ENCODE measurements around the gene DPPA5. TPM values are rescaled to one million over a fixed set of nuclear protein-coding genes. Genes with fewer than 3 reads are reported as not detected.

Gene DPPA5
- total RNA-seq, 1 experiment from 2014 or later = not detected

DNA sequence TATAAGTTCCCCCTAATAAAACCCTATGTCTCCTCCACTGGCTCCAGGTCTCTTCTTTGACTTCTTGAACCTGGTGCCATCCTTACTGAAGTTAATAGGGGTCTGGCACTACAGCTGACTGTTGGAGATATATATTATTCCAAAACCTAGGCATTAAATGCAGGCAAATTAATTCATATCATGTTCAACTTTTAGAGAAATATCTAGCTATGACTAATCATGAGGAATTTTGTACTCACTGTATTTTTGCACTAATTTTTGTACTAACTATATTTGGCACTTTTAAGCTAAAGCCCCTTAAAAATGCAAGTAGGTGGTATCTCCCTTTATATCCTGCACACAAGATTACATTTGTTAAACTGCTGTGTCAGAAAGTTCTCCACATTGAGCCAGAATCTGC is 10.9 kb downstream of the DPPA5 start:
- RAD21 ChIA-PET (ENCODE audit: low non-redundant PET in 1 of 2, low total read pairs in 2 of 2, uncharacterized antibody in 2 of 2, unreplicated experiment in 2 of 2) = no interaction called here
- no peak overlapping the region for H3K27ac ChIP-seq (ENCODE audit: low read depth, low read length)
- intact Hi-C loops (cut with micrococcal nuclease) = no loop called here

DNA sequence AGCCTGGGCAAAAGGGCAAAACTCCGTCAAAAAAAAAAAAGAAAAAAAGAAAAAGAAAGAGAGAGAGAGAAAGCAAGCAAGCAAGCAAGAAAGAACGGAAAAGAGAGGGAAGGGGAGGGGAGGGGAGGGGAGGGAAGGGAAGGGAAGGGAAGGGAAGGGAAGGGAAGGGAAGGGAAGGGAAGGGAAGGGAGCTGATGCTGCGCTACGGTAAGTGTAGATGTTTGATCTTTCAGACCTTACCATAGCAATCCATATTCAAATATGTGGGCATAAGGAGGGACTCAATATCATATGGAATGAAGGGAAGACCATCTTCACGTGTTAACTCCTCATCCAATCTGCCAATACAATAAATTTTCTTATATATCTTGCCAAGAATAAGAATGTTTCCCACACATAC is 11.9 kb downstream of the DPPA5 start:
- H3K4me2 ChIP-seq (ENCODE audit: low read length) = no peak overlapping the region
- no peaks in the 10 kb centered on the region for H3K27me3 ChIP-seq (ENCODE audit: insufficient read depth, low read length)
- intact Hi-C loops (cut with micrococcal nuclease) = no loop called here
- no peaks in the 10 kb centered on the region for H4K20me1 ChIP-seq (ENCODE audit: insufficient read depth)
- ChIA-PET RAD21 (ENCODE audit: low non-redundant PET in 1 of 2, low total read pairs in 2 of 2, uncharacterized antibody in 2 of 2, unreplicated experiment in 2 of 2) (no interaction called here), POLR2A (no interaction called here), CTCF (no interaction called here)
- no peaks in the 10 kb centered on the region for H3K36me3 ChIP-seq (ENCODE audit: control insufficient read depth in 1 of 2, insufficient read depth in 2 of 2, low read length in 2 of 2)
- H3K79me2 ChIP-seq (ENCODE audit: insufficient read depth, low read length) = no peaks in the 10 kb centered on the region
- H3K9me3 ChIP-seq (ENCODE audit: control insufficient read depth in 1 of 2, insufficient read depth in 1 of 2, low read depth in 1 of 2, low read length in 2 of 2) = no peaks in the 10 kb centered on the region
- ATAC-seq (no peak), DNase-seq (ENCODE audit: low read depth, low spot score) (no peak)
- peaks cover 0 to 10% of the 10 kb centered on the region in 2 experiments; a peak in 2 of 4 replicates for H3K4me1 ChIP-seq (ENCODE audit: control insufficient read depth in 1 of 2, insufficient read depth in 2 of 2, low read length in 2 of 2)
- no peaks in the 10 kb centered on the region for H3K9me2 ChIP-seq (ENCODE audit: insufficient read depth)
- no TSS peak for BruUV-seq (replicated peaks)
- no peak overlapping the region for H3K9ac ChIP-seq (ENCODE audit: low read length)
- H2AFZ ChIP-seq (ENCODE audit: low read depth, low read length, poor library complexity, severe bottlenecking) = no peak overlapping the region
- H3K4me3 ChIP-seq (replicated peaks in 1 of 2; ENCODE audit: low read depth in 1 of 2, low read length in 2 of 2) = no peak overlapping the region
- no peak overlapping the region for H3K27ac ChIP-seq (ENCODE audit: low read depth, low read length)
- TF ChIP-seq MAX (IDR thresholded peaks at IDR 0.05) (no peak), POLR2AphosphoS5 (IDR thresholded peaks at IDR 0.05; ENCODE audit: low read depth, low read length) (no peak), JUND (IDR thresholded peaks at IDR 0.05) (no peak), EZH2phosphoT487 (IDR thresholded peaks at IDR 0.05; ENCODE audit: borderline replicate concordance) (no peak), ELF1 (IDR thresholded peaks at IDR 0.05; ENCODE audit: borderline replicate concordance, low read depth) (no peak), TCF7L2 (IDR thresholded peaks at IDR 0.05; ENCODE audit: borderline replicate concordance, extremely low read depth, insufficient read depth, insufficient read length) (no peak), RAD21 (IDR thresholded peaks at IDR 0.05; ENCODE audit: low read depth) (no peak), CEBPB (IDR thresholded peaks at IDR 0.05; ENCODE audit: low read depth) (no peak), SRF (IDR thresholded peaks at IDR 0.05; ENCODE audit: low read depth) (no peak), FOSL1 (IDR thresholded peaks at IDR 0.05; ENCODE audit: low read depth) (no peak), EGR1 (IDR thresholded peaks at IDR 0.05; ENCODE audit: low read depth) (no peak), SP1 (IDR thresholded peaks at IDR 0.05; ENCODE audit: low read depth) (no peak), ZNF274 (IDR thresholded peaks at IDR 0.05; ENCODE audit: low read depth, low read length) (no peak)
- TF ChIP-seq, protein P1, sequence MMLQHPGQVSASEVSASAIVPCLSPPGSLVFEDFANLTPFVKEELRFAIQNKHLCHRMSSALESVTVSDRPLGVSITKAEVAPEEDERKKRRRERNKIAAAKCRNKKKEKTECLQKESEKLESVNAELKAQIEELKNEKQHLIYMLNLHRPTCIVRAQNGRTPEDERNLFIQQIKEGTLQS (IDR thresholded peaks at IDR 0.05) = no peak
- TF ChIP-seq, protein P2, sequence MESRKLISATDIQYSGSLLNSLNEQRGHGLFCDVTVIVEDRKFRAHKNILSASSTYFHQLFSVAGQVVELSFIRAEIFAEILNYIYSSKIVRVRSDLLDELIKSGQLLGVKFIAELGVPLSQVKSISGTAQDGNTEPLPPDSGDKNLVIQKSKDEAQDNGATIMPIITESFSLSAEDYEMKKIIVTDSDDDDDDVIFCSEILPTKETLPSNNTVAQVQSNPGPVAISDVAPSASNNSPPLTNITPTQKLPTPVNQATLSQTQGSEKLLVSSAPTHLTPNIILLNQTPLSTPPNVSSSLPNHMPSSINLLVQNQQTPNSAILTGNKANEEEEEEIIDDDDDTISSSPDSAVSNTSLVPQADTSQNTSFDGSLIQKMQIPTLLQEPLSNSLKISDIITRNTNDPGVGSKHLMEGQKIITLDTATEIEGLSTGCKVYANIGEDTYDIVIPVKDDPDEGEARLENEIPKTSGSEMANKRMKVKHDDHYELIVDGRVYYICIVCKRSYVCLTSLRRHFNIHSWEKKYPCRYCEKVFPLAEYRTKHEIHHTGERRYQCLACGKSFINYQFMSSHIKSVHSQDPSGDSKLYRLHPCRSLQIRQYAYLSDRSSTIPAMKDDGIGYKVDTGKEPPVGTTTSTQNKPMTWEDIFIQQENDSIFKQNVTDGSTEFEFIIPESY (IDR thresholded peaks at IDR 0.05; ENCODE audit: extremely low read depth, insufficient replicate concordance, low read length) = no peak

More for the DNA sequence above, 10.9 kb downstream of the DPPA5 start:
- Histone ChIP-seq H2AFZ (ENCODE audit: low read depth, low read length, poor library complexity, severe bottlenecking) (no peak overlapping the region), H3K4me3 (replicated peaks in 1 of 2; ENCODE audit: low read depth in 1 of 2, low read length in 2 of 2) (no peak overlapping the region), H3K4me2 (ENCODE audit: low read length) (no peak overlapping the region), H3K27me3 (ENCODE audit: insufficient read depth, low read length) (no peaks in the 10 kb centered on the region), H3K9ac (ENCODE audit: low read length) (no peak overlapping the region), H3K4me1 (ENCODE audit: control insufficient read depth in 1 of 2, insufficient read depth in 2 of 2, low read length in 2 of 2) (peaks cover 0 to 10% of the 10 kb centered on the region in 2 experiments; a peak in 2 of 4 replicates), H3K36me3 (ENCODE audit: control insufficient read depth in 1 of 2, insufficient read depth in 2 of 2, low read length in 2 of 2) (no peaks in the 10 kb centered on the region), H4K20me1 (ENCODE audit: insufficient read depth) (no peaks in the 10 kb centered on the region), H3K9me3 (ENCODE audit: control insufficient read depth in 1 of 2, insufficient read depth in 1 of 2, low read depth in 1 of 2, low read length in 2 of 2) (no peaks in the 10 kb centered on the region), H3K9me2 (ENCODE audit: insufficient read depth) (no peaks in the 10 kb centered on the region), H3K79me2 (ENCODE audit: insufficient read depth, low read length) (no peaks in the 10 kb centered on the region)
- no peak for TF ChIP-seq RAD21 (IDR thresholded peaks at IDR 0.05; ENCODE audit: low read depth)
- no peak for TF ChIP-seq CBX3 (IDR thresholded peaks at IDR 0.05; ENCODE audit: low read depth)
- TF ChIP-seq, protein P1 (IDR thresholded peaks at IDR 0.05) = no peak
- no peak for TF ChIP-seq TCF7L2 (IDR thresholded peaks at IDR 0.05; ENCODE audit: borderline replicate concordance, extremely low read depth, insufficient read depth, insufficient read length)
- TF ChIP-seq SP1 (IDR thresholded peaks at IDR 0.05; ENCODE audit: low read depth) = no peak
- TF ChIP-seq YY1 (IDR thresholded peaks at IDR 0.05; ENCODE audit: extremely low read depth, insufficient replicate concordance, low read depth, low read length) = no peak
- TF ChIP-seq JUND (IDR thresholded peaks at IDR 0.05) = no peak
- TF ChIP-seq POLR2A (IDR thresholded peaks at IDR 0.05; ENCODE audit: borderline replicate concordance, extremely low read depth, insufficient read depth, insufficient read length) = no peak
- TF ChIP-seq FOSL1 (IDR thresholded peaks at IDR 0.05; ENCODE audit: low read depth) = no peak
- TF ChIP-seq EZH2 (IDR thresholded peaks at IDR 0.05) = no peak
- POLR2A ChIA-PET = no interaction called here
- BruUV-seq (replicated peaks) = no TSS peak
- DNase-seq (ENCODE audit: low read depth, low spot score) (no peak), ATAC-seq (no peak)
- CTCF ChIA-PET = no interaction called here

Data from HCT116 (cell line).